Kidney epithelial cell (primary cell): ENCODE data around the gene ZNF48. TPM values are rescaled to one million over a fixed set of nuclear protein-coding genes. Genes with fewer than 3 reads are reported as not detected.

Experiments used
- DNase-seq: peaks from one replicate; pipeline ENCODE4 v3.0.0-alpha.2; 2010; ENCODE audit warnings: low read depth
- H3K27me3 ChIP-seq: 2 replicates; pipeline ENCODE4 v1.6.0; 2011; ENCODE audit warnings: low read length; ENCODE audit not compliant: control insufficient read depth, insufficient read depth
- H3K36me3 ChIP-seq: 2 replicates; pipeline ENCODE4 v1.5.1; 2011; ENCODE audit warnings: low read length; ENCODE audit not compliant: control insufficient read depth, insufficient read depth
- H3K4me3 ChIP-seq: 2 replicates; pipeline ENCODE4 v1.5.1; 2011; ENCODE audit warnings: low read depth, mild to moderate bottlenecking, control low read depth, low read length
- CTCF ChIP-seq: IDR thresholded peaks from 2 replicates; pipeline ENCODE4 v1.5.1; 2011; ENCODE audit warnings: mild to moderate bottlenecking, moderate library complexity, low read length, control low read depth, inconsistent platforms; ENCODE audit not compliant: insufficient read depth, poor library complexity, severe bottlenecking
- total RNA-seq: library from RNA; depleted of rRNA; stranded (reverse); fragments of >200 nt; gene quantifications from 2 replicates; pipeline ENCODE4 v1.2.3, GENCODE V29; 2015

The ZNF48 gene
- total RNA-seq, 1 donor from 2014 or later: 24.4 TPM

GRCh38 chr16:30377050-30377811 lies 18.0 kb upstream of the ZNF48 start:
- no peak for DNase-seq
- H3K36me3 ChIP-seq: peaks cover 1% of the 10 kb centered on the region
- TF ChIP-seq CTCF: no peak

GRCh38 chr16:30377812-30378235 lies 17.4 kb upstream of the ZNF48 start:
- no peak for TF ChIP-seq CTCF
- peak overlapping the region; percentile 83 for H3K4me3 ChIP-seq
- H3K27me3 ChIP-seq: peaks cover 2% of the 10 kb centered on the region
- H3K36me3 ChIP-seq: peaks cover 1% of the 10 kb centered on the region
- peak; percentile 56 for DNase-seq

More at GRCh38 chr16:30377050-30377811, 18.0 kb upstream of the ZNF48 start:
- Histone ChIP-seq H3K27me3 (no peaks in the 10 kb centered on the region), H3K4me3 (peak overlapping the region; percentile 83)

GRCh38 chr16:30378236-30379157 lies 16.7 kb upstream of the ZNF48 start:
- Histone ChIP-seq H3K27me3 (peaks cover 2% of the 10 kb centered on the region), H3K4me3 (peak overlapping the region; percentile 83), H3K36me3 (peaks cover 1% of the 10 kb centered on the region)
- peak; percentile 85 for DNase-seq
- TF ChIP-seq CTCF: peak; percentile 38

- DNase-seq: no peak
- no peak for TF ChIP-seq CTCF
- Histone ChIP-seq H3K36me3 (peaks cover 1% of the 10 kb centered on the region), H3K4me3 (peak overlapping the region; percentile 83), H3K27me3 (peaks cover 2% of the 10 kb centered on the region)
Observed at GRCh38 chr16:30379158-30379783, 15.9 kb upstream of the ZNF48 start.

- no peak overlapping the region for H3K4me3 ChIP-seq
- H3K27me3 ChIP-seq: peaks cover 2% of the 10 kb centered on the region
- no peak for DNase-seq
- H3K36me3 ChIP-seq: peaks cover 1% of the 10 kb centered on the region
- no peak for TF ChIP-seq CTCF
Observed at GRCh38 chr16:30380072-30380802, 15.0 kb upstream of the ZNF48 start.
